Ovary (tissue), 3 donors: Measurements from ENCODE around the gene OR9A2.

Experiments used
- EP300 ChIP-seq: sonication (generic); formaldehyde crosslinking; IDR thresholded peaks from one replicate; pipeline ENCODE4 v1.6.1; 2017; ENCODE audit warnings: antibody characterized with exemption
- POLR2A ChIP-seq: fragments of 450-650 bp; IDR thresholded peaks from one replicate; pipeline ENCODE4 v1.6.1; 2017; ENCODE audit warnings: antibody characterized with exemption, mild to moderate bottlenecking, moderate library complexity
- TF ChIP-seq, protein P1 (sequence below), 3 donors: fragments of 450-650 bp in 2 of 3; fragments of 200-600 bp in 1 of 3; IDR thresholded peaks; one replicate each; pipeline versions ENCODE4 v1.5.1 to v1.8.0; 2016 to 2022; ENCODE audit warnings: antibody characterized with exemption in 3 of 3, mild to moderate bottlenecking in 1 of 3
- donor health status: DM: no; HTN: no; CAD: no.

DNA sequence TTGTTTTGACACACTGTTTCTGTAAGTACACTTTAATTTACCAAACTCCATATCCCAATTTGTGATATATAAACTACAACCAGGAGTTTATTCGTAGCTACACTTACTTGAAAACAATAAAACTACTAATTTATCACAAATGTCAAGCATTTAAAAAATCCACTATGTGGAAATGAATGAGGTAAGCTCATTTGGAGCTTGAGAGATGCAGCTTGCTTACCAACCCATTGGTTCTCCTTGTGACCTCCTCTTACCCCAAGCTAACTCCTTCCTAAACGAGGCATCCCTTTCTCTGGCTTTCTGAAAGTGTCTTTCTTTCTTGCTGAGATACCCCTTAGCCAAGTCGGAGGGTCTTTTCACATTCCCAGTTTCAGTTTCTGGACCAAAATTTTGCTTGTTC, 27.7 kb upstream of the OR9A2 start:
- TF ChIP-seq EP300 (no peak), POLR2A (no peak)
- TF ChIP-seq, protein P1, sequence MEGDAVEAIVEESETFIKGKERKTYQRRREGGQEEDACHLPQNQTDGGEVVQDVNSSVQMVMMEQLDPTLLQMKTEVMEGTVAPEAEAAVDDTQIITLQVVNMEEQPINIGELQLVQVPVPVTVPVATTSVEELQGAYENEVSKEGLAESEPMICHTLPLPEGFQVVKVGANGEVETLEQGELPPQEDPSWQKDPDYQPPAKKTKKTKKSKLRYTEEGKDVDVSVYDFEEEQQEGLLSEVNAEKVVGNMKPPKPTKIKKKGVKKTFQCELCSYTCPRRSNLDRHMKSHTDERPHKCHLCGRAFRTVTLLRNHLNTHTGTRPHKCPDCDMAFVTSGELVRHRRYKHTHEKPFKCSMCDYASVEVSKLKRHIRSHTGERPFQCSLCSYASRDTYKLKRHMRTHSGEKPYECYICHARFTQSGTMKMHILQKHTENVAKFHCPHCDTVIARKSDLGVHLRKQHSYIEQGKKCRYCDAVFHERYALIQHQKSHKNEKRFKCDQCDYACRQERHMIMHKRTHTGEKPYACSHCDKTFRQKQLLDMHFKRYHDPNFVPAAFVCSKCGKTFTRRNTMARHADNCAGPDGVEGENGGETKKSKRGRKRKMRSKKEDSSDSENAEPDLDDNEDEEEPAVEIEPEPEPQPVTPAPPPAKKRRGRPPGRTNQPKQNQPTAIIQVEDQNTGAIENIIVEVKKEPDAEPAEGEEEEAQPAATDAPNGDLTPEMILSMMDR (IDR thresholded peaks at IDR 0.05), result no peak
